Panc1 (cell line): ENCODE results near the gene PCBP4.

Experiments used
- CTCF ChIP-seq: fragments of 450-650 bp; IDR thresholded peaks from 2 replicates; pipeline ENCODE4 v1.5.1; 2017; ENCODE audit warnings: mild to moderate bottlenecking
- POLR2AphosphoS5 ChIP-seq: IDR thresholded peaks from 2 replicates; pipeline ENCODE4 v1.6.1; 2012; ENCODE audit warnings: mild to moderate bottlenecking, low read depth, low read length, moderate library complexity

DNA sequence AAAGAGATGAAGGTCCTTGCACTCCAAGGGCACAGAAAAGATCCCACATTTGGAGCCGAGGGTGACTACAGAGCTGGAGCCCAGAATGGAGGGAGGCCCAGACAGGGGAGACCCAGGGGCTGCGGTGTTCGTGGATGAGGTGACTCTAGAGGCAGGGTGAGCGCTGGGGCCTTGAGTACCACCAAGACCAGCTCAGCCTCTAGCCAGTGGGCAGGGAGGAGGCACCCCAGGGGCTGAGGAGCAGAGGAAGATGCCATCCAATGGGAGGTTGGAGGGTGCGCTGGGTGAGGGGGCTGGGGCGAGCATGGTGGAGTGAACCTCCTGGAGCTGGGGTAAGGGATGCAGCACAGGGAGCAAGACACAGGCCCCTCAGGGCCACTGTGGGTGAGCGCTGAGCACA lies 38.8 kb downstream of the PCBP4 start:
- no peak for TF ChIP-seq CTCF
- TF ChIP-seq POLR2AphosphoS5, result no peak
